Measurements from ENCODE around the gene L3MBTL3.
"Not testable (repeated sequence)": the region's sequence is repeated elsewhere in the genome, so short reads cannot be mapped to it uniquely, and the experiment has no call there.

- TF ChIP-seq, protein P1, sequence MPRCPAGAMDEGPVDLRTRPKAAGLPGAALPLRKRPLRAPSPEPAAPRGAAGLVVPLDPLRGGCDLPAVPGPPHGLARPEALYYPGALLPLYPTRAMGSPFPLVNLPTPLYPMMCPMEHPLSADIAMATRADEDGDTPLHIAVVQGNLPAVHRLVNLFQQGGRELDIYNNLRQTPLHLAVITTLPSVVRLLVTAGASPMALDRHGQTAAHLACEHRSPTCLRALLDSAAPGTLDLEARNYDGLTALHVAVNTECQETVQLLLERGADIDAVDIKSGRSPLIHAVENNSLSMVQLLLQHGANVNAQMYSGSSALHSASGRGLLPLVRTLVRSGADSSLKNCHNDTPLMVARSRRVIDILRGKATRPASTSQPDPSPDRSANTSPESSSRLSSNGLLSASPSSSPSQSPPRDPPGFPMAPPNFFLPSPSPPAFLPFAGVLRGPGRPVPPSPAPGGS (IDR thresholded peaks at IDR 0.05), result not testable (repeated sequence)
- not testable (repeated sequence) for TF ChIP-seq CTCF (IDR thresholded peaks at IDR 0.05); POLR2A (IDR thresholded peaks at IDR 0.05; ENCODE audit: low read length); RAD21 (conservative IDR thresholded peaks at IDR 0.05 in 1 of 2, IDR thresholded peaks at IDR 0.05 in 1 of 2); HDAC2 (IDR thresholded peaks at IDR 0.05); FOXS1 (CRISPR knock-in tag; IDR thresholded peaks at IDR 0.05); CBX8 (IDR thresholded peaks at IDR 0.05); MAZ (IDR thresholded peaks at IDR 0.05; ENCODE audit: borderline replicate concordance, low read depth, low read length); SREBF2 (IDR thresholded peaks at IDR 0.05); NFE2L2 (conservative IDR thresholded peaks at IDR 0.05; ENCODE audit: low read length); KDM1A (IDR thresholded peaks at IDR 0.05; ENCODE audit: low read depth); CHD4 (IDR thresholded peaks at IDR 0.05; ENCODE audit: borderline replicate concordance)
- TF ChIP-seq, protein P2, sequence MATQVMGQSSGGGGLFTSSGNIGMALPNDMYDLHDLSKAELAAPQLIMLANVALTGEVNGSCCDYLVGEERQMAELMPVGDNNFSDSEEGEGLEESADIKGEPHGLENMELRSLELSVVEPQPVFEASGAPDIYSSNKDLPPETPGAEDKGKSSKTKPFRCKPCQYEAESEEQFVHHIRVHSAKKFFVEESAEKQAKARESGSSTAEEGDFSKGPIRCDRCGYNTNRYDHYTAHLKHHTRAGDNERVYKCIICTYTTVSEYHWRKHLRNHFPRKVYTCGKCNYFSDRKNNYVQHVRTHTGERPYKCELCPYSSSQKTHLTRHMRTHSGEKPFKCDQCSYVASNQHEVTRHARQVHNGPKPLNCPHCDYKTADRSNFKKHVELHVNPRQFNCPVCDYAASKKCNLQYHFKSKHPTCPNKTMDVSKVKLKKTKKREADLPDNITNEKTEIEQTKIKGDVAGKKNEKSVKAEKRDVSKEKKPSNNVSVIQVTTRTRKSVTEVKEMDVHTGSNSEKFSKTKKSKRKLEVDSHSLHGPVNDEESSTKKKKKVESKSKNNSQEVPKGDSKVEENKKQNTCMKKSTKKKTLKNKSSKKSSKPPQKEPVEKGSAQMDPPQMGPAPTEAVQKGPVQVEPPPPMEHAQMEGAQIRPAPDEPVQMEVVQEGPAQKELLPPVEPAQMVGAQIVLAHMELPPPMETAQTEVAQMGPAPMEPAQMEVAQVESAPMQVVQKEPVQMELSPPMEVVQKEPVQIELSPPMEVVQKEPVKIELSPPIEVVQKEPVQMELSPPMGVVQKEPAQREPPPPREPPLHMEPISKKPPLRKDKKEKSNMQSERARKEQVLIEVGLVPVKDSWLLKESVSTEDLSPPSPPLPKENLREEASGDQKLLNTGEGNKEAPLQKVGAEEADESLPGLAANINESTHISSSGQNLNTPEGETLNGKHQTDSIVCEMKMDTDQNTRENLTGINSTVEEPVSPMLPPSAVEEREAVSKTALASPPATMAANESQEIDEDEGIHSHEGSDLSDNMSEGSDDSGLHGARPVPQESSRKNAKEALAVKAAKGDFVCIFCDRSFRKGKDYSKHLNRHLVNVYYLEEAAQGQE (IDR thresholded peaks at IDR 0.05), result not testable (repeated sequence)
Measured at GRCh38 chr6:130173377-130174004, 155.1 kb downstream of the L3MBTL3 start.

All from A549 (cell line).